KMS-11 (cell line): ENCODE data around the gene TSPAN1.

Experiments
- H2AFZ ChIP-seq: fragments of 200-600 bp; sonication (generic); 2 replicates; pipeline ENCODE4 v1.6.1; 2016; ENCODE audit warnings: antibody characterized with exemption, mixed run types, low read depth
- H3K27ac ChIP-seq: fragments of 200-600 bp; sonication (generic); 2 replicates; pipeline ENCODE4 v1.6.1; 2016; ENCODE audit warnings: mild to moderate bottlenecking, mixed run types
- H3K27me3 ChIP-seq: fragments of 200-600 bp; sonication (generic); 2 replicates; pipeline ENCODE4 v1.6.1; 2017; ENCODE audit warnings: mild to moderate bottlenecking, low read depth, mixed run types, moderate library complexity; ENCODE audit not compliant: insufficient read depth
- H3K36me3 ChIP-seq: fragments of 200-600 bp; sonication (generic); 2 replicates; pipeline ENCODE4 v1.6.1; 2017; ENCODE audit warnings: mild to moderate bottlenecking, mixed run types; ENCODE audit not compliant: insufficient read depth
- H3K4me1 ChIP-seq: fragments of 200-600 bp; sonication (generic); 2 replicates; pipeline ENCODE4 v1.6.1; 2016; ENCODE audit warnings: mild to moderate bottlenecking, low read depth, mixed run types; ENCODE audit not compliant: poor library complexity, severe bottlenecking
- H3K4me2 ChIP-seq: fragments of 200-600 bp; sonication (generic); 2 replicates; pipeline ENCODE4 v1.7.0; 2016; ENCODE audit warnings: mild to moderate bottlenecking, mixed run types
- H3K4me3 ChIP-seq: fragments of 200-600 bp; sonication (generic); IDR thresholded peaks from 2 replicates; pipeline ENCODE4 v1.6.1; 2017; ENCODE audit warnings: low read depth, low read length, mixed read lengths; ENCODE audit not compliant: insufficient read depth
- H3K79me2 ChIP-seq: fragments of 200-600 bp; sonication (generic); 2 replicates; pipeline ENCODE4 v1.6.1; 2016; ENCODE audit warnings: low read depth, mixed run types; ENCODE audit not compliant: insufficient read depth
- H3K9ac ChIP-seq: fragments of 200-600 bp; sonication (generic); 2 replicates; pipeline ENCODE4 v1.6.1; 2016; ENCODE audit warnings: mild to moderate bottlenecking, mixed run types
- H4K20me1 ChIP-seq: fragments of 200-600 bp; sonication (generic); 2 replicates; pipeline ENCODE4 v1.6.1; 2016; ENCODE audit warnings: mild to moderate bottlenecking, mixed run types; ENCODE audit not compliant: insufficient read depth
- TF ChIP-seq, protein P1 (sequence below): fragments of 200-600 bp; sonication (generic); conservative IDR thresholded peaks from 2 replicates; pipeline ENCODE4 v1.6.1; 2017; ENCODE audit warnings: low read depth, mild to moderate bottlenecking, antibody characterized with exemption, low read length, moderate library complexity, mixed read lengths

TSPAN1 gene

DNA sequence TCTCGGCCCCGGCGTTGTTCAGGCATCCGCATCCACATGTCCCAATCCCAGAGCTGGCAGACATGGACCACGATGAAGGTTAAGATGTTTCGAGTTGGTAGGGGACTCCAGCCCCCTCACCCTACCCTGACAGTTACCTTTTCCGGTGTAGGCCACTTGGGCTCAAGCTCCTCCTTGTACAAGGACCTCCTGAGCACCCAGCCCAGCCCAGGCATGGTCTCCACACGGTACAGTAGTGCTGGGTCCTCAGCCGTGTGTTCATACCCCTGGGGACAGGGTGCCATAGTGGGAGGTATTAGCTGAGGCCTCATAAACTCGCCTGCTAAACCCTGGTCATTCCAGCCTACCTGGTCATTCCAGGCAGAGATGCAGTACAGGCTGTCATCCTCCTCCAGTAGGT, 17.3 kb downstream of the TSPAN1 start:
- no peaks in the 10 kb centered on the region for H3K79me2 ChIP-seq
- no peaks in the 10 kb centered on the region for H3K4me1 ChIP-seq
- H3K9ac ChIP-seq = no peak overlapping the region
- no peak overlapping the region for H3K27ac ChIP-seq
- no peak overlapping the region for H3K4me3 ChIP-seq
- H3K27me3 ChIP-seq = no peaks in the 10 kb centered on the region
- TF ChIP-seq, protein P1, sequence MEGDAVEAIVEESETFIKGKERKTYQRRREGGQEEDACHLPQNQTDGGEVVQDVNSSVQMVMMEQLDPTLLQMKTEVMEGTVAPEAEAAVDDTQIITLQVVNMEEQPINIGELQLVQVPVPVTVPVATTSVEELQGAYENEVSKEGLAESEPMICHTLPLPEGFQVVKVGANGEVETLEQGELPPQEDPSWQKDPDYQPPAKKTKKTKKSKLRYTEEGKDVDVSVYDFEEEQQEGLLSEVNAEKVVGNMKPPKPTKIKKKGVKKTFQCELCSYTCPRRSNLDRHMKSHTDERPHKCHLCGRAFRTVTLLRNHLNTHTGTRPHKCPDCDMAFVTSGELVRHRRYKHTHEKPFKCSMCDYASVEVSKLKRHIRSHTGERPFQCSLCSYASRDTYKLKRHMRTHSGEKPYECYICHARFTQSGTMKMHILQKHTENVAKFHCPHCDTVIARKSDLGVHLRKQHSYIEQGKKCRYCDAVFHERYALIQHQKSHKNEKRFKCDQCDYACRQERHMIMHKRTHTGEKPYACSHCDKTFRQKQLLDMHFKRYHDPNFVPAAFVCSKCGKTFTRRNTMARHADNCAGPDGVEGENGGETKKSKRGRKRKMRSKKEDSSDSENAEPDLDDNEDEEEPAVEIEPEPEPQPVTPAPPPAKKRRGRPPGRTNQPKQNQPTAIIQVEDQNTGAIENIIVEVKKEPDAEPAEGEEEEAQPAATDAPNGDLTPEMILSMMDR = no peak
- no peak overlapping the region for H2AFZ ChIP-seq
- H3K4me2 ChIP-seq = no peak overlapping the region
- H4K20me1 ChIP-seq = no peaks in the 10 kb centered on the region
- no peaks in the 10 kb centered on the region for H3K36me3 ChIP-seq

GRCh38 chr1:46193285-46193684, 18.4 kb downstream of the TSPAN1 start:
- H3K36me3 ChIP-seq = no peaks in the 10 kb centered on the region
- no peak overlapping the region for H3K9ac ChIP-seq

GRCh38 chr1:46193984-46194570, 19.2 kb downstream of the TSPAN1 start:
- no peaks in the 10 kb centered on the region for H3K36me3 ChIP-seq
- peaks cover 4% of the 10 kb centered on the region for H3K4me1 ChIP-seq
- TF ChIP-seq, protein P1 = no peak
- H3K4me3 ChIP-seq = no peak overlapping the region
- no peak overlapping the region for H3K9ac ChIP-seq
- no peaks in the 10 kb centered on the region for H3K79me2 ChIP-seq
- H4K20me1 ChIP-seq = no peaks in the 10 kb centered on the region
- H2AFZ ChIP-seq = no peak overlapping the region
- no peak overlapping the region for H3K27ac ChIP-seq
- H3K4me2 ChIP-seq = no peak overlapping the region
- no peaks in the 10 kb centered on the region for H3K27me3 ChIP-seq

More at GRCh38 chr1:46193285-46193684, 18.4 kb downstream of the TSPAN1 start:
- no peak overlapping the region for H2AFZ ChIP-seq
- H3K4me2 ChIP-seq = no peak overlapping the region
- H3K79me2 ChIP-seq = no peaks in the 10 kb centered on the region
- H3K4me3 ChIP-seq = no peak overlapping the region
- TF ChIP-seq, protein P1 = no peak
- H4K20me1 ChIP-seq = no peaks in the 10 kb centered on the region
- H3K27me3 ChIP-seq = no peaks in the 10 kb centered on the region
- no peaks in the 10 kb centered on the region for H3K4me1 ChIP-seq
- H3K27ac ChIP-seq = no peak overlapping the region

DNA sequence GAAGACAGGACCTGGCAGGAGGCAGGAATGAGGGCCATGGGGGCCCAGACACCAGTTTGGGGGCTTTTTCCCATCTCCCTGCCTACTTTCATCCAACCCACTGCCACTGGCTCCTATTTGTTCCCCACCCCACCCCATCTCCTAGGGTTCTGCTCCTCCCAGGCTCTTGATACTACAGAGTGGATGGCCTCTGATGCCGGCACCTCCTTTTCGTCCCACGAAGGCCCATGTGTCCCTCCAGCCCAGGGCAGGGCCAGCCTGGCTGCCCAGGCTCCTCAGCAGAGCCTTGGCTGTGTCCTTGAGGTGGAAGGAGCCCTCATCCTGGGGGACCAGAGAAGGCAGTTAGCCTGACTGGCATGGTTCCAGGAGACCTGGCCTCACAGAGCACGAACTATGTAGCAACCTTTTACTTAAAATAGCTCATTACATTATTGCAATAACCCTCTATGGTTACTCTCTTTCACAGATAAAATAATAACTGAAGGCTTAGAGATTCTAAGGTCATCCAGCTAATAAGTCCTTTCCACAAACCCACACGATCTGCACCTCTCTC, 19.8 kb downstream of the TSPAN1 start:
- H3K4me2 ChIP-seq = no peak overlapping the region
- no peaks in the 10 kb centered on the region for H3K27me3 ChIP-seq
- H4K20me1 ChIP-seq = no peaks in the 10 kb centered on the region
- no peak overlapping the region for H3K27ac ChIP-seq
- H2AFZ ChIP-seq = no peak overlapping the region
- H3K4me1 ChIP-seq = peaks cover 8% of the 10 kb centered on the region
- H3K9ac ChIP-seq = no peak overlapping the region
- TF ChIP-seq, protein P1 = no peak
- H3K79me2 ChIP-seq = no peaks in the 10 kb centered on the region
- H3K4me3 ChIP-seq = no peak overlapping the region
- H3K36me3 ChIP-seq = no peaks in the 10 kb centered on the region
